Measurements from ENCODE around the gene MAML1. TPM values are rescaled to one million over a fixed set of nuclear protein-coding genes. Genes with fewer than 3 reads are reported as not detected.

MAML1 gene
- total and polyA plus RNA-seq, 10 of the 15 experiments (the other 5 are each of a cell fraction or from before 2014, with no cell fraction given) = 0.42 to 23.9 (median 7.3) TPM

DNA sequence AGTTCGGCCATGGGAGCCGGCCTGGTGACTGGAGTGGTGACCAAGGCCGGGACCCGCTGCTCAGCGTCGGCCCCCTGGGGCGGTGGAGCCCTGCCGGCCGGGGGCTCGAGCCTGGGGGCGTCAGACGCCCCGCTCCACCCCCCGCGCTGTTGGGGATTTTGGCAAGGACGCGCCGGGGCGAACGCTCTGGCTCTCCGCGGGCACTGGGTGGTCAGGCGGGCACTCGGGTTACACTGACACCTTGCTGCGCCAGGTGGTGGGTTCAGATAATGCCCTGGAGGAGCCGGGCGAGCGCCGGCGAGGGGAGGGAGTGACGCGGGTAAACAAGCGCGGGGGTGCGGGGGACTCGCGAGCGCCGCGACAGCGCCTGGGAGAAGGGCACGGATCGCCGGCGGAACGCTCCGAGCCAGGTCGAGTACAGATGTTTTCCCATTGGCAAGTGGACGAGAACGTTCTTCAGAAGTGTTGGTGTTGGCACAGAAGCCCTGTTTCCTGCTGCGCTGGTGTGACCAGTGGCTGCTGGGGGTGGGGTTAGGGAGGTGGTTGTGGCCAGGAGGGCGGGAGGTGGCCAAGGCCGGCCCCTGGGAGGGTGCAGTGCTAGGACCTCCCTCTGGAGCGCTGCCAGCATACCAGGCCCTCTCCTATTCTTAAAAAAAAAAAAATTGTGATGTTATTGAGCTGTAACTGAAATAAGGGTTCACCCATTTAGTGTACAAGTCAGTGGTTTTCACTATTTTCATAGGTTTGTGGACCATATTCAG, 88.9 kb downstream of the MAML1 start (continued):
- TF ChIP-seq ZNF592 (IDR thresholded peaks at IDR 0.05) (no peak), NR2F1 (conservative IDR thresholded peaks at IDR 0.05) (no peak), HSF1 (IDR thresholded peaks at IDR 0.05; ENCODE audit: low read depth, low read length) (no peak), HDGF (IDR thresholded peaks at IDR 0.05) (peak; percentile 87; the same call in 1 of the 2 replicates), IKZF2 (IDR thresholded peaks at IDR 0.05) (no peak), HDAC6 (IDR thresholded peaks at IDR 0.05; ENCODE audit: unreplicated experiment) (no peak), NR2C1 (IDR thresholded peaks at IDR 0.05) (no peak), ZSCAN29 (IDR thresholded peaks at IDR 0.05) (no peak), NFXL1 (IDR thresholded peaks at IDR 0.05; ENCODE audit: borderline replicate concordance) (no peak), SP1 (IDR thresholded peaks at IDR 0.05; ENCODE audit: low read depth, low read length) (no peak), SREBF2 (IDR thresholded peaks at IDR 0.05; ENCODE audit: low read length) (no peak), RUNX3 (IDR thresholded peaks at IDR 0.05; ENCODE audit: low read length) (peak; percentile 32; the same call in 1 of the 2 replicates), ZNF687 (IDR thresholded peaks at IDR 0.05) (no peak), SIN3A (IDR thresholded peaks at IDR 0.05; ENCODE audit: low read depth, low read length) (peak; percentile 28; the same call in 1 of the 2 replicates), TBL1XR1 (IDR thresholded peaks at IDR 0.05; ENCODE audit: low read depth, low read length) (no peak), WRNIP1 (IDR thresholded peaks at IDR 0.05; ENCODE audit: borderline replicate concordance, low read depth, low read length) (no peak)
- TF ChIP-seq, protein P1, sequence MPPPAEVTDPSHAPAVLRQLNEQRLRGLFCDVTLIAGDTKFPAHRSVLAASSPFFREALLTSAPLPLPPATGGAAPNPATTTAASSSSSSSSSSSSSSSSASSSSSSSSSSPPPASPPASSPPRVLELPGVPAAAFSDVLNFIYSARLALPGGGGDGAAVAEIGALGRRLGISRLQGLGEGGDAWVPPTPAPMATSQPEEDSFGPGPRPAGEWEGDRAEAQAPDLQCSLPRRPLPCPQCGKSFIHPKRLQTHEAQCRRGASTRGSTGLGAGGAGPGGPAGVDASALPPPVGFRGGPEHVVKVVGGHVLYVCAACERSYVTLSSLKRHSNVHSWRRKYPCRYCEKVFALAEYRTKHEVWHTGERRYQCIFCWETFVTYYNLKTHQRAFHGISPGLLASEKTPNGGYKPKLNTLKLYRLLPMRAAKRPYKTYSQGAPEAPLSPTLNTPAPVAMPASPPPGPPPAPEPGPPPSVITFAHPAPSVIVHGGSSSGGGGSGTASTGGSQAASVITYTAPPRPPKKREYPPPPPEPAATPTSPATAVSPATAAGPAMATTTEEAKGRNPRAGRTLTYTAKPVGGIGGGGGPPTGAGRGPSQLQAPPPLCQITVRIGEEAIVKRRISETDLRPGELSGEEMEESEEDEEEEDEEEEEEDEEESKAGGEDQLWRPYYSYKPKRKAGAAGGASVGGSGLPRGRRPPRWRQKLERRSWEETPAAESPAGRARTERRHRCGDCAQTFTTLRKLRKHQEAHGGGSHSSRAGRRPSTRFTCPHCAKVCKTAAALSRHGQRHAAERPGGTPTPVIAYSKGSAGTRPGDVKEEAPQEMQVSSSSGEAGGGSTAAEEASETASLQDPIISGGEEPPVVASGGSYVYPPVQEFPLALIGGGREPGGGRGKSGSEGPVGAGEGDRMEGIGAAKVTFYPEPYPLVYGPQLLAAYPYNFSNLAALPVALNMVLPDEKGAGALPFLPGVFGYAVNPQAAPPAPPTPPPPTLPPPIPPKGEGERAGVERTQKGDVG (CRISPR knock-in tag; IDR thresholded peaks at IDR 0.05) = no peak
